ENCODE data around the gene COP1.

GRCh38 chr1:175914115-175914514 lies 293.0 kb downstream of the COP1 start:
- TF ChIP-seq NFE2L1 (CRISPR knock-in tag; IDR thresholded peaks at IDR 0.05): no peak
- TF ChIP-seq SOX15 (CRISPR knock-in tag; IDR thresholded peaks at IDR 0.05): no peak
- no peak for TF ChIP-seq MLX (CRISPR knock-in tag; IDR thresholded peaks at IDR 0.05)
- TF ChIP-seq CTCF (IDR thresholded peaks at IDR 0.05): no peak
- TF ChIP-seq CBFB (CRISPR knock-in tag; IDR thresholded peaks at IDR 0.05; ENCODE audit: low read depth): no peak
- no peak for TF ChIP-seq TEAD4 (CRISPR knock-in tag; IDR thresholded peaks at IDR 0.05)
- no peak for TF ChIP-seq ATF2 (CRISPR knock-in tag; IDR thresholded peaks at IDR 0.05; ENCODE audit: borderline replicate concordance, low read depth)
- TF ChIP-seq RORB (CRISPR knock-in tag; IDR thresholded peaks at IDR 0.05): no peak
- no peak for TF ChIP-seq IRF2 (CRISPR knock-in tag; IDR thresholded peaks at IDR 0.05; ENCODE audit: borderline replicate concordance, low read depth)
- TF ChIP-seq FOXJ3 (CRISPR knock-in tag; IDR thresholded peaks at IDR 0.05; ENCODE audit: borderline replicate concordance): no peak
- TF ChIP-seq ZNF512 (CRISPR knock-in tag; IDR thresholded peaks at IDR 0.05; ENCODE audit: borderline replicate concordance): no peak
